IMR-90 (cell line): ENCODE measurements around the gene AGPAT3. TPM values are rescaled to one million over a fixed set of nuclear protein-coding genes. Genes with fewer than 3 reads are reported as not detected.

ENCODE experiments used
- ATAC-seq: fragments of 200-7000 bp; cut with Tn5 transposase; 2 replicates; pipeline ENCODE4 v1.9.1; 2020; ENCODE audit warnings: low read depth, mild to moderate bottlenecking, moderate library complexity
- BruUV-seq: library from RNA; stranded (reverse); fragments of 400-500 nt; replicated peaks from 2 replicates; lab custom pipeline; 2021; lab: Mats Ljungman, UMichigan
- CTCF ChIA-PET: fragments of 300-600 bp; formaldehyde crosslinking; extraction: SDS; loops from one replicate; lab custom pipeline; 2021; ENCODE audit warnings: antibody characterized with exemption; lab: Yijun Ruan, JAX
- POLR2A ChIA-PET: fragments of 300-600 bp; sonication (Branson Sonifier 250); formaldehyde crosslinking; loops from one replicate; lab custom pipeline; 2022; ENCODE audit warnings: antibody characterized with exemption; ENCODE audit not compliant: unreplicated experiment; lab: Charles Lee
- DNase-seq: peaks from one replicate; pipeline ENCODE4 v3.0.0; 2013
- H2AFZ ChIP-seq: replicated peaks from 2 replicates; pipeline ENCODE3; 2013; ENCODE audit warnings: low read length, mild to moderate bottlenecking; ENCODE audit not compliant: poor library complexity
- H2AK5ac ChIP-seq: 2 replicates; pipeline ENCODE4 v1.6.1; 2013; ENCODE audit warnings: low read depth, low read length, inconsistent platforms
- H2AK9ac ChIP-seq: replicated peaks from 2 replicates; pipeline ENCODE3; 2013; ENCODE audit warnings: mild to moderate bottlenecking, low read depth, low read length, moderate library complexity; ENCODE audit not compliant: poor library complexity
- H2BK120ac ChIP-seq: 2 replicates; pipeline ENCODE4 v1.6.1; 2013; ENCODE audit warnings: low read depth, low read length, inconsistent platforms
- H2BK15ac ChIP-seq: 3 replicates; pipeline ENCODE4 v1.6.1; 2013; ENCODE audit warnings: low read depth, low read length, inconsistent platforms
- H2BK20ac ChIP-seq: 2 replicates; pipeline ENCODE4 v1.6.1; 2013; ENCODE audit warnings: low read depth, mild to moderate bottlenecking, inconsistent platforms, low read length, moderate library complexity
- H2BK5ac ChIP-seq: 2 replicates; pipeline ENCODE4 v1.6.1; 2013; ENCODE audit warnings: mild to moderate bottlenecking, low read depth, low read length, inconsistent platforms; ENCODE audit not compliant: poor library complexity, severe bottlenecking
- H3K14ac ChIP-seq: replicated peaks from 2 replicates; pipeline ENCODE4 v1.6.1; 2013; ENCODE audit warnings: low read depth, low read length, inconsistent platforms
- H3K18ac ChIP-seq: 2 replicates; pipeline ENCODE4 v1.6.1; 2013; ENCODE audit warnings: low read depth, low read length, control low read depth
- H3K23ac ChIP-seq: 2 replicates; pipeline ENCODE4 v1.6.1; 2013; ENCODE audit warnings: low read depth, low read length, inconsistent platforms
- H3K27ac ChIP-seq: 2 replicates; pipeline ENCODE4 v1.5.1; 2013; ENCODE audit warnings: mild to moderate bottlenecking, control low read depth, low read length; ENCODE audit not compliant: insufficient read depth
- H3K27me3 ChIP-seq: 2 replicates; pipeline ENCODE4 v1.6.1; 2013; ENCODE audit warnings: low read length; ENCODE audit not compliant: control insufficient read depth, insufficient read depth
- H3K36me3 ChIP-seq: 2 replicates; pipeline ENCODE4 v1.6.1; 2013; ENCODE audit warnings: low read length, mixed read lengths; ENCODE audit not compliant: control insufficient read depth, insufficient read depth
- H3K4ac ChIP-seq: 2 replicates; pipeline ENCODE4 v1.6.1; 2013; ENCODE audit warnings: low read depth, low read length, inconsistent platforms
- H3K4me1 ChIP-seq: 2 replicates; pipeline ENCODE4 v1.6.1; 2013; ENCODE audit warnings: low read length, mixed read lengths; ENCODE audit not compliant: control insufficient read depth, insufficient read depth
- H3K4me2 ChIP-seq: 2 replicates; pipeline ENCODE4 v1.6.1; 2013; ENCODE audit warnings: low read depth, mild to moderate bottlenecking, control low read depth, low read length, moderate library complexity
- H3K4me3 ChIP-seq: 2 replicates; pipeline ENCODE4 v1.5.1; 2013; ENCODE audit warnings: low read depth, mild to moderate bottlenecking, control low read depth, low read length, moderate library complexity; ENCODE audit not compliant: insufficient read depth
- H3K56ac ChIP-seq: 2 replicates; pipeline ENCODE4 v1.6.1; 2013; ENCODE audit warnings: low read length, inconsistent platforms; ENCODE audit not compliant: insufficient read depth; ENCODE audit errors: extremely low read depth
- H3K79me1 ChIP-seq, 2 experiments: 2 replicates each; pipeline ENCODE4 v1.6.1; 2013; ENCODE audit warnings: low read length in 2 of 2, inconsistent platforms in 1 of 2, low read depth in 1 of 2
- H3K9ac ChIP-seq: 2 replicates; pipeline ENCODE4 v1.6.1; 2013; ENCODE audit warnings: low read depth, low read length, control low read depth
- H3K9me1 ChIP-seq: 2 replicates; pipeline ENCODE4 v1.6.1; 2013; ENCODE audit warnings: low read length, inconsistent platforms; ENCODE audit not compliant: insufficient read depth
- H3K9me3 ChIP-seq: 2 replicates; pipeline ENCODE4 v1.6.1; 2013; ENCODE audit warnings: low read length; ENCODE audit not compliant: control insufficient read depth, insufficient read depth
- H4K20me1 ChIP-seq: 2 replicates; pipeline ENCODE4 v1.6.1; 2013; ENCODE audit warnings: low read length, inconsistent platforms; ENCODE audit not compliant: insufficient read depth
- H4K5ac ChIP-seq: 2 replicates; pipeline ENCODE4 v1.6.1; 2013; ENCODE audit warnings: mild to moderate bottlenecking, low read depth, low read length, control low read depth
- H4K8ac ChIP-seq, 2 experiments: 2 replicates each; pipeline ENCODE4 v1.6.1; 2013; ENCODE audit warnings: low read depth in 2 of 2, low read length in 2 of 2, control low read depth in 1 of 2, inconsistent platforms in 1 of 2
- H4K91ac ChIP-seq: 2 replicates; pipeline ENCODE4 v1.6.1; 2013; ENCODE audit warnings: low read depth, low read length, inconsistent platforms; ENCODE audit not compliant: insufficient read depth
- BHLHE40 ChIP-seq: fragments of 150-350 bp; IDR thresholded peaks from 2 replicates; pipeline ENCODE4 v1.6.1; 2016; ENCODE audit warnings: mild to moderate bottlenecking, low read depth, low read length
- CEBPB ChIP-seq: IDR thresholded peaks from 2 replicates; pipeline ENCODE4 v1.6.1; 2012; ENCODE audit warnings: low read depth, low read length, improper control_type of control experiment
- CHD1 ChIP-seq: IDR thresholded peaks from 2 replicates; pipeline ENCODE4 v1.6.1; 2012; ENCODE audit warnings: low read depth, low read length, improper control_type of control experiment
- ELK1 ChIP-seq: fragments of 150-350 bp; IDR thresholded peaks from 2 replicates; pipeline ENCODE4 v1.6.1; 2016; ENCODE audit warnings: low read depth, mild to moderate bottlenecking, low read length, moderate library complexity, borderline replicate concordance
- FOS ChIP-seq: fragments of 150-350 bp; IDR thresholded peaks from 2 replicates; pipeline ENCODE4 v1.6.1; 2016; ENCODE audit warnings: low read depth, low read length
- MAFK ChIP-seq: IDR thresholded peaks from 2 replicates; pipeline ENCODE4 v1.6.1; 2012; ENCODE audit warnings: low read depth, low read length, improper control_type of control experiment
- MAZ ChIP-seq: IDR thresholded peaks from 2 replicates; pipeline ENCODE4 v1.6.1; 2012; ENCODE audit warnings: low read depth, mild to moderate bottlenecking, low read length, improper control_type of control experiment, moderate library complexity, borderline replicate concordance
- MXI1 ChIP-seq: IDR thresholded peaks from 2 replicates; pipeline ENCODE4 v1.6.1; 2012; ENCODE audit warnings: low read depth, mild to moderate bottlenecking, low read length, moderate library complexity, borderline replicate concordance
- NFE2L2 ChIP-seq: fragments of 150-350 bp; IDR thresholded peaks from 2 replicates; pipeline ENCODE4 v1.6.1; 2016; ENCODE audit warnings: low read depth, mild to moderate bottlenecking, low read length
- POLR2A ChIP-seq: IDR thresholded peaks from 2 replicates; pipeline ENCODE4 v1.6.1; 2012; ENCODE audit warnings: mild to moderate bottlenecking, low read depth, low read length
- RAD21 ChIP-seq: IDR thresholded peaks from 2 replicates; pipeline ENCODE4 v1.6.1; 2012; ENCODE audit warnings: low read length, improper control_type of control experiment
- RCOR1 ChIP-seq: IDR thresholded peaks from 2 replicates; pipeline ENCODE4 v1.6.1; 2012; ENCODE audit warnings: mild to moderate bottlenecking, low read length, improper control_type of control experiment; ENCODE audit not compliant: insufficient replicate concordance
- RFX5 ChIP-seq: IDR thresholded peaks from 2 replicates; pipeline ENCODE4 v1.8.0; 2012; ENCODE audit warnings: low read depth, mild to moderate bottlenecking, low read length, moderate library complexity
- SMC3 ChIP-seq: fragments of 150-350 bp; IDR thresholded peaks from 2 replicates; pipeline ENCODE4 v1.6.1; 2016; ENCODE audit warnings: low read depth, mild to moderate bottlenecking, antibody characterized with exemption, low read length, moderate library complexity
- USF2 ChIP-seq: fragments of 150-350 bp; IDR thresholded peaks from 2 replicates; pipeline ENCODE4 v1.6.1; 2017; ENCODE audit warnings: mild to moderate bottlenecking, antibody characterized with exemption, low read length, low read depth
- WGBS, 2 experiments: methylation state at CpG; one replicate each; pipeline versions ENCODE4 v1.1.5 to v1.1.7; 2013; ENCODE audit warnings: missing lambda C conversion rate in 2 of 2; ENCODE audit not compliant: insufficient read length in 1 of 2; ENCODE audit errors: extremely low coverage in 2 of 2; 5-methylcytosine and 5-hydroxymethylcytosine counted together
- dilution Hi-C: fragments of 300-500 bp; cut with HindIII; formaldehyde crosslinking; loops from one replicate; pipeline ENCODE4 v1.14.3; 2018; ENCODE audit warnings: low sequenced_read_pairs; ENCODE audit not compliant: unreplicated experiment
- in situ Hi-C: fragments of 300-500 bp; cut with MboI; formaldehyde crosslinking; loops from 3 replicates; pipeline ENCODE4 v1.14.3; 2019; ENCODE audit warnings: low sequenced_read_pairs, inconsistent platforms, mixed read lengths
- intact Hi-C: fragments of 100-400 bp; cut with micrococcal nuclease; formaldehyde crosslinking; loops from 2 replicates; pipeline ENCODE4 v1.10.0; 2022
- polyA plus RNA-seq, 3 experiments: library from polyadenylated mRNA; depleted of rRNA; stranded (reverse); fragments of >200 nt; gene quantifications; 2 replicates each; pipeline ENCODE4 v1.2.3, GENCODE V29; 2012; ENCODE audit warnings: low replicate concordance in 1 of 3
- total RNA-seq: library from RNA; depleted of rRNA; stranded (reverse); fragments of >200 nt; gene quantifications from 2 replicates; pipeline ENCODE4 v1.2.3, GENCODE V29; 2012
- TF ChIP-seq, protein P1 (sequence below): conservative IDR thresholded peaks from 2 replicates; pipeline ENCODE4 v1.5.1; 2012; ENCODE audit warnings: mild to moderate bottlenecking, low read depth, low read length, improper control_type of control experiment

Gene AGPAT3
- total and polyA plus RNA-seq, 2 of the 4 experiments (the other 2 are of a cell fraction), result 27.1 to 38.7 TPM

GRCh38 chr21:43940329-43941050 is 75.5 kb downstream of the AGPAT3 start:
- H2BK5ac ChIP-seq, result no peak overlapping the region
- peaks cover 6% of the 10 kb centered on the region; the same call in 1 of the 2 replicates for H3K9me1 ChIP-seq
- WGBS, 2 experiments, result 82% methylated on average over 12 of the region's 21 CpGs; no CpG with 5 or more reads in 1 of the 2 experiments
- no peak overlapping the region for H2BK20ac ChIP-seq
- no peak overlapping the region for H3K4me2 ChIP-seq
- no peak overlapping the region for H3K14ac ChIP-seq
- ChIA-PET CTCF (no interaction called here), POLR2A (no interaction called here)
- H3K27me3 ChIP-seq, result no peaks in the 10 kb centered on the region
- DNase-seq, result no peak
- H3K56ac ChIP-seq, result no peak overlapping the region
- H3K4ac ChIP-seq, result no peak overlapping the region
- H3K18ac ChIP-seq, result no peak overlapping the region
- peaks cover 35 to 55% of the 10 kb centered on the region in 2 experiments for H3K79me1 ChIP-seq
- no peak overlapping the region for H2BK120ac ChIP-seq
- in situ Hi-C loops (no loop called here), dilution Hi-C loops (no loop called here), intact Hi-C loops (no loop called here)
- H4K8ac ChIP-seq, result no peak overlapping the region
- peaks cover 4% of the 10 kb centered on the region; the same call in 1 of the 2 replicates for H3K4me1 ChIP-seq
- H4K20me1 ChIP-seq, result peaks cover 52% of the 10 kb centered on the region
- H3K27ac ChIP-seq, result no peak overlapping the region
- ATAC-seq, result no peak
- H3K9me3 ChIP-seq, result no peaks in the 10 kb centered on the region
- peak overlapping the region; percentile 38 for H2AK9ac ChIP-seq
- no peak overlapping the region for H3K9ac ChIP-seq
- no peak overlapping the region for H2AK5ac ChIP-seq
- H3K4me3 ChIP-seq, result no peak overlapping the region
- no peak overlapping the region for H2BK15ac ChIP-seq
- no peak overlapping the region for H3K23ac ChIP-seq
- H4K91ac ChIP-seq, result no peak overlapping the region
- H3K36me3 ChIP-seq, result peaks cover 4% of the 10 kb centered on the region
- no TSS peak for BruUV-seq
- no peak for TF ChIP-seq RFX5
- TF ChIP-seq RAD21, result no peak
- TF ChIP-seq, protein P1, sequence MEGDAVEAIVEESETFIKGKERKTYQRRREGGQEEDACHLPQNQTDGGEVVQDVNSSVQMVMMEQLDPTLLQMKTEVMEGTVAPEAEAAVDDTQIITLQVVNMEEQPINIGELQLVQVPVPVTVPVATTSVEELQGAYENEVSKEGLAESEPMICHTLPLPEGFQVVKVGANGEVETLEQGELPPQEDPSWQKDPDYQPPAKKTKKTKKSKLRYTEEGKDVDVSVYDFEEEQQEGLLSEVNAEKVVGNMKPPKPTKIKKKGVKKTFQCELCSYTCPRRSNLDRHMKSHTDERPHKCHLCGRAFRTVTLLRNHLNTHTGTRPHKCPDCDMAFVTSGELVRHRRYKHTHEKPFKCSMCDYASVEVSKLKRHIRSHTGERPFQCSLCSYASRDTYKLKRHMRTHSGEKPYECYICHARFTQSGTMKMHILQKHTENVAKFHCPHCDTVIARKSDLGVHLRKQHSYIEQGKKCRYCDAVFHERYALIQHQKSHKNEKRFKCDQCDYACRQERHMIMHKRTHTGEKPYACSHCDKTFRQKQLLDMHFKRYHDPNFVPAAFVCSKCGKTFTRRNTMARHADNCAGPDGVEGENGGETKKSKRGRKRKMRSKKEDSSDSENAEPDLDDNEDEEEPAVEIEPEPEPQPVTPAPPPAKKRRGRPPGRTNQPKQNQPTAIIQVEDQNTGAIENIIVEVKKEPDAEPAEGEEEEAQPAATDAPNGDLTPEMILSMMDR, result no peak
- no peak for TF ChIP-seq BHLHE40
- no peak for TF ChIP-seq USF2
- no peak for TF ChIP-seq MAZ
- TF ChIP-seq SMC3, result no peak
- TF ChIP-seq ELK1, result no peak
- no peak for TF ChIP-seq RCOR1
- TF ChIP-seq CEBPB, result no peak
- no peak for TF ChIP-seq CHD1
- no peak for TF ChIP-seq MXI1
- no peak for TF ChIP-seq FOS
- TF ChIP-seq MAFK, result no peak
- TF ChIP-seq NFE2L2, result no peak
- TF ChIP-seq POLR2A, result no peak
- H4K5ac ChIP-seq, result no peak overlapping the region
- no peak overlapping the region for H2AFZ ChIP-seq
